Activated CD8-positive, alpha-beta T cell treated with anti-CD3 and anti-CD28 coated beads for 36 hours (primary cell): ENCODE data around the gene F8. TPM values are rescaled to one million over a fixed set of nuclear protein-coding genes. Genes with fewer than 3 reads are reported as not detected.
A peak's percentile ranks its signal among the peaks of the same experiment; 100 is the strongest.

Experiments
- ATAC-seq: fragments of 200-7000 bp; cut with Tn5 transposase; one replicate; pipeline ENCODE4 v1.10.0; 2021; ENCODE audit warnings: mild to moderate bottlenecking, moderate library complexity
- CTCF ChIA-PET: fragments of 350-600 bp; sonication (Branson Sonifier 250); formaldehyde crosslinking; loops from one replicate; lab custom pipeline; 2021; ENCODE audit warnings: antibody characterized with exemption; lab: Charles Lee
- POLR2A ChIA-PET: fragments of 350-600 bp; sonication (Branson Sonifier 250); formaldehyde crosslinking; loops from one replicate; lab custom pipeline; 2021; ENCODE audit warnings: antibody characterized with exemption; lab: Charles Lee
- DNase-seq: peaks from one replicate; pipeline ENCODE4 v3.0.0-alpha.2; 2020
- H3K27ac Mint-ChIP-seq: one replicate; pipeline ENCODE4 v1.8.0; 2021; ENCODE audit warnings: mild to moderate bottlenecking, mixed read lengths
- H3K27me3 Mint-ChIP-seq: one replicate; pipeline ENCODE4 v1.8.0; 2021; ENCODE audit warnings: mixed read lengths
- H3K36me3 Mint-ChIP-seq: one replicate; pipeline ENCODE4 v1.8.0; 2021; ENCODE audit warnings: low read depth, mixed read lengths
- H3K4me1 Mint-ChIP-seq: one replicate; pipeline ENCODE4 v1.8.0; 2021; ENCODE audit warnings: low read depth, mixed read lengths
- H3K4me3 Mint-ChIP-seq: one replicate; pipeline ENCODE4 v1.8.0; 2021; ENCODE audit warnings: mild to moderate bottlenecking, moderate library complexity, mixed read lengths
- H3K9me3 Mint-ChIP-seq: one replicate; pipeline ENCODE4 v1.8.0; 2021; ENCODE audit warnings: mixed read lengths
- intact Hi-C: fragments of 100-400 bp; cut with micrococcal nuclease; formaldehyde crosslinking; loops from one replicate; pipeline ENCODE4 v1.10.0; 2022
- microRNA-seq: library from miRNA; unstranded; fragments of <30 nt; microRNA quantifications from one replicate; pipeline ENCODE4 v1.2.0, GENCODE V29; 2022; ENCODE audit warnings: borderline microRNAs expressed, borderline replicate concordance
- total RNA-seq, 2 experiments: library from RNA; stranded (reverse); gene quantifications; one replicate each; pipeline ENCODE4 v1.2.3, GENCODE V29; 2021
- TF ChIP-seq, protein P1 (sequence below): fragments of 200-600 bp; IDR thresholded peaks from one replicate; pipeline ENCODE4 v1.8.0; 2022; ENCODE audit warnings: antibody characterized with exemption, mild to moderate bottlenecking

The F8 gene
- total RNA-seq, 2 experiments from 2014 or later: 4.1 to 4.4 TPM

GRCh38 chrX:154795016-154795415 is 227.5 kb downstream of the F8 start:
- intact Hi-C loops: no loop called here
- TF ChIP-seq, protein P1, sequence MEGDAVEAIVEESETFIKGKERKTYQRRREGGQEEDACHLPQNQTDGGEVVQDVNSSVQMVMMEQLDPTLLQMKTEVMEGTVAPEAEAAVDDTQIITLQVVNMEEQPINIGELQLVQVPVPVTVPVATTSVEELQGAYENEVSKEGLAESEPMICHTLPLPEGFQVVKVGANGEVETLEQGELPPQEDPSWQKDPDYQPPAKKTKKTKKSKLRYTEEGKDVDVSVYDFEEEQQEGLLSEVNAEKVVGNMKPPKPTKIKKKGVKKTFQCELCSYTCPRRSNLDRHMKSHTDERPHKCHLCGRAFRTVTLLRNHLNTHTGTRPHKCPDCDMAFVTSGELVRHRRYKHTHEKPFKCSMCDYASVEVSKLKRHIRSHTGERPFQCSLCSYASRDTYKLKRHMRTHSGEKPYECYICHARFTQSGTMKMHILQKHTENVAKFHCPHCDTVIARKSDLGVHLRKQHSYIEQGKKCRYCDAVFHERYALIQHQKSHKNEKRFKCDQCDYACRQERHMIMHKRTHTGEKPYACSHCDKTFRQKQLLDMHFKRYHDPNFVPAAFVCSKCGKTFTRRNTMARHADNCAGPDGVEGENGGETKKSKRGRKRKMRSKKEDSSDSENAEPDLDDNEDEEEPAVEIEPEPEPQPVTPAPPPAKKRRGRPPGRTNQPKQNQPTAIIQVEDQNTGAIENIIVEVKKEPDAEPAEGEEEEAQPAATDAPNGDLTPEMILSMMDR: no peak
- CTCF ChIA-PET: no interaction called here
- Mint-ChIP-seq H3K27ac (no peak overlapping the region), H3K9me3 (no peaks in the 10 kb centered on the region), H3K4me3 (no peak overlapping the region), H3K4me1 (peaks cover 27% of the 10 kb centered on the region), H3K27me3 (no peaks in the 10 kb centered on the region), H3K36me3 (no peaks in the 10 kb centered on the region)
- DNase-seq (no peak), ATAC-seq (no peak)
- POLR2A ChIA-PET: no interaction called here

DNA sequence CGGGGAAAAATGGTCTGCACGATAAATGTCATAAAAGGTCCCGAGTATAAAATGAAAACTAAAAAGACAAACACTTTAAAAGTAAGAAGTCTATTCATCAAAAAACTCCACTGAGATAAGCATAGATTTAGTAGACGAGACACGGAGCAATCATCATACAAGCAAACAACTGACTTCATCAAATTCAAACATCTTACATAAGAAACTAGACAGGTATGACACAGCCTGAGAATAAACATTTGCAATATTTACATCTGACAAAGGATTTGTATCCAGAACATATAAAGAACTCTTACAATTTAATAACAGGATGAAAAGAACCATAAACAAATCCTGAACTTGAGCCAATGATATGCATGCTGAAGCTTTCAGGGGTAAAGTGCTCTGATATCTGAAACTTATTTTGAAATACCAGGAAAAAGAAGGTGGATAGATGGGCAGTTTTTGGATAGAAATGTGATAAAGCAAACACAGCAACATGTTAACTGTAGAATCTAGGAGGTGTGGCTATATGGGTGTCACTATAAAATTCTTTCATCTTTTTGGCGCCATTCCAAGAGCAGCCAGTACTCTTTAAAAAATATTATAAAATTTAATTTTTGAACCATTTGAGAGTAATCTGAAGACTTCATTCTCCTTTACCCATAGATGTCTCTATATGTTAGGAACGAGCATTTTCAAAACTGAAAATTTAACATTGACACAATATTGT is 229.3 kb downstream of the F8 start:
- DNase-seq (no peak), ATAC-seq (no peak)
- H3K4me3 Mint-ChIP-seq: no peak overlapping the region
- H3K27me3 Mint-ChIP-seq: no peaks in the 10 kb centered on the region
- TF ChIP-seq, protein P1: no peak
- no peaks in the 10 kb centered on the region for H3K36me3 Mint-ChIP-seq
- H3K4me1 Mint-ChIP-seq: peaks cover 13% of the 10 kb centered on the region
- H3K9me3 Mint-ChIP-seq: no peaks in the 10 kb centered on the region
- no peak overlapping the region for H3K27ac Mint-ChIP-seq
- intact Hi-C loops: no loop called here
- ChIA-PET POLR2A (no interaction called here), CTCF (no interaction called here)

DNA sequence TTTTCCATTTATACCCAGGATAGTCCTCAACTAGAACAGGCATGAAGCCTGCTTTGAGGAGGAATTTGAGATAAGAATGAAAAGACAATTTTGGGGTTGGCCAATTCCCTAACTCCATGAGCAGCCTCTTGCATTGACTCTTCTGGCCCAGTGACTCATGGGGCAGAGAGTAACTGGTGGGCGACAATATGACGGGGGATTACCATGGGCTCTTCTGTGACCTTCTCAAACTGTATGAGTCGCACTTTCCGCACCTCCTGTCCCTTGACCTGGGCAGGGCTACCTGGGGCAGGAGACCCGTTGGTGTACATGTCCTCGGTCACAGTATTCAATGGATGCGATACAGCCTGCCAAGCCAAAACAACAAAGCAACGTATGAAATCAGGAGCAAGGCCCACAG is 230.6 kb downstream of the F8 start:
- intact Hi-C loops: no loop called here
- H3K9me3 Mint-ChIP-seq: no peaks in the 10 kb centered on the region
- DNase-seq (peak; percentile 60), ATAC-seq (peak; percentile 56)
- H3K36me3 Mint-ChIP-seq: no peaks in the 10 kb centered on the region
- H3K27ac Mint-ChIP-seq: no peak overlapping the region
- CTCF ChIA-PET: no interaction called here
- H3K4me1 Mint-ChIP-seq: peaks cover 13% of the 10 kb centered on the region
- no peaks in the 10 kb centered on the region for H3K27me3 Mint-ChIP-seq
- no peak overlapping the region for H3K4me3 Mint-ChIP-seq
- POLR2A ChIA-PET: interaction anchor here (2.0 kb wide), 1 partner anchor 16 kb away, joined by 7 read pairs; no protein-coding TSS in a partner anchor
- TF ChIP-seq, protein P1: no peak

DNA sequence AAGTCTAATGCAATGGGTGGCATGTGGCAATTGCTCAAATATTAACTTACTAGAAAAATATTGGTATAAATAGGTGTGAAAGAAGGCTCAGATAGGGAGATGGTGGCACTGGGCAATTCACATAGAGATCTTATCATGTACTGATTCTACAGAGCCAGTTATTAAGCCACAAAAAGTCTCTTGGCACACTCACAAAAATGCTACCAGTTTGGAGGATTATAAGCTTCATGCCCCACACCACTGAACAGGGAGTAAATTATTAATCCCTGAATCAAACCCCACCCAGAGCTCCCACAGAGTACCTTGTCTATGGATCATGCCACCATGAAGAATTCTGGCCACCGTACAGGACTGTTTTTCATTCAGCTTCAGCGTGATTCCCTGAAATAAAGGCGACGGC is 231.1 kb downstream of the F8 start:
- CTCF ChIA-PET: interaction anchor here (1.0 kb wide), 1 partner anchor 9 kb away, joined by 3 read pairs; no protein-coding TSS in a partner anchor
- no peaks in the 10 kb centered on the region for H3K9me3 Mint-ChIP-seq
- POLR2A ChIA-PET: interaction anchor here (0.7 to 2.0 kb wide), 3 partner anchors 10 to 15 kb away, joined by 3 to 7 read pairs (median 4); no protein-coding TSS in a partner anchor

More for the DNA sequence above, 231.1 kb downstream of the F8 start:
- intact Hi-C loops: no loop called here
- H3K27me3 Mint-ChIP-seq: no peaks in the 10 kb centered on the region
- no peak overlapping the region for H3K4me3 Mint-ChIP-seq
- H3K27ac Mint-ChIP-seq: no peak overlapping the region
- ATAC-seq (no peak), DNase-seq (no peak)
- H3K4me1 Mint-ChIP-seq: peaks cover 10% of the 10 kb centered on the region
- H3K36me3 Mint-ChIP-seq: no peaks in the 10 kb centered on the region
- TF ChIP-seq, protein P1: no peak

Small RNA genes lying within 50 kb of the gene (microRNA-seq; reads per million reads assigned to microRNA genes)
- gene MIR1184-1: not detected

Other genes with a start within 250 kb of the F8 start
- 10 to 100 TPM; 22.5 to 24.9 TPM for gene MPP1, start 217.2 kb downstream of the F8 start, total RNA-seq
- not detected for gene SMIM9, start 188.1 kb downstream of the F8 start, total RNA-seq
- gene F8A1, start 136.4 kb downstream of the F8 start, total RNA-seq: 10 to 100 TPM; 38.2 to 40.6 TPM
- gene FUNDC2, start 4.1 kb upstream of the F8 start, total RNA-seq: 10 to 100 TPM; 83.7 to 89.0 TPM
- 1 to 10 TPM; 3.8 to 5.1 TPM for gene CMC4, start 48.4 kb upstream of the F8 start, total RNA-seq
- gene MTCP1, start 48.4 kb upstream of the F8 start, total RNA-seq: 10 to 100 TPM; 23.4 to 23.9 TPM
- gene BRCC3, start 48.8 kb upstream of the F8 start, total RNA-seq: 10 to 100 TPM; 30.0 to 32.5 TPM
- 10 to 100 TPM; 76.6 to 81.0 TPM for gene VBP1, start 193.7 kb upstream of the F8 start, total RNA-seq
- 10 to 100 TPM; 12.0 to 13.2 TPM for gene RAB39B, start 241.8 kb upstream of the F8 start, total RNA-seq